HG03159 (cell line): ENCODE measurements around the gene NR1D1.

Experiments used
- ATAC-seq: cut with Tn5 transposase; IDR thresholded peaks from one replicate; pipeline ENCODE4 v1.9.1; 2021; ENCODE audit warnings: mild to moderate bottlenecking, moderate library complexity; ENCODE audit not compliant: unreplicated experiment

Gene NR1D1

DNA sequence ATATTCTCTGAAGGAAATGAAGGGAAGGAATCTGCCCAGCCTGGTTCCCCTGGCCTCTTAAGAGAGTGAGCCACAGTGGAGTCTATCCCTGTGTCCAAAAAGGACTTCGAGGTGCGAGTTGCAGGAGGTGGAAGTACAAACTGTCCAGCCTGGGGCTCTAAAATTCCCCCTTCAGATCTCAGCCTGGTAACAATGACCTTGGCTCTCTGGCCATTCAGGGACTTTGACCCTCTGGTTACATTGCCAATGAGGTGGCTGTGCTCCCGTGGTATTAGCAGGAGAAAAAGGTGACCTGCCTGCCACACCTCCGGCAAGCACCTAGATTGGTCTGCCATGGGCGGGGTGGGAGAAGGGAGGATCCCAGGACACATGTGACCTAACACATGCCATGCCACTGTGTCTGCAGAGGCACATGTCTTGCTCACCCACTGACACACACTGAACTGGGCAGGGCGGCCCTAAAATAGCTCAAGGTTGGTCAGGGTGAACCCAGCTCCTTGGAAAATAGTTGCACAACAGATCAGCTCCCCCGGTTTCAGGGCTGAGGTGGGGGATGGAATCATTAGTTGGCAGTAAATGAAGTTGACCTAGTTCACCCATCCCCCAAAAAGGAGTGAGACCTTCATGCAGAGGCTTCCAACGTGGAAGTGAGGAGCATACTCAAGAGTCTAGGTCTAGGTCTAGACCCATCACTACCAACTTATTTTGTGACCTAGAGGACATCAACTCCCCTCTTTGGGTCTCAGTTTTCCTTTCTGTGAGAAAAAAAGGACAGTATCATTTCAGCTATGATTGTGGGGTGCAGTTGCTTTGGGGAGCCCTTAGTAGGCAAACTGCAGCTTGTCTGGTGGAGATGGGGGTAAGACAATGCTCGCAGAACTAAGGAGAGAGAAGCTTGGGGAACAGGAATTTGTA is 2.2 kb downstream of the NR1D1 start:
- ATAC-seq, result no peak

DNA sequence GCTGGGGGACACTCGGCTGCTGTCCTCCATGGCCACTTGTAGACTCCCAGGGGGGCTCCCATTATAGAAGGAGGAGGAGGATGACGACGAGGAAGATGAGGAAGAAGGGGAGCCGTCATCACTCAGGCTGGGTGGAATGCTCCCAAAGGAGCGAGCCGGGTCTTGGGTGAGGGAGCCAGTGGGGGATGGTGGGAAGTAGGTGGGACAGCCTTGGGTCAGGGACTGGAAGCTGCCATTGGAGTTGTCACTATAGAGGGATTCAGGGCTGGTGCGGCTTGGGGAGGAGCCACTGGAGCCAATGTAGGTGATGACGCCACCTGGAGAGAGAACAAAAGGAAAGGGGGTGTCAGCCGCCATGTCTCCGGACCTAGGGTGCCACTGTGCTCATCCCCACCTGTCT is 3.3 kb downstream of the NR1D1 start:
- no peak for ATAC-seq

DNA sequence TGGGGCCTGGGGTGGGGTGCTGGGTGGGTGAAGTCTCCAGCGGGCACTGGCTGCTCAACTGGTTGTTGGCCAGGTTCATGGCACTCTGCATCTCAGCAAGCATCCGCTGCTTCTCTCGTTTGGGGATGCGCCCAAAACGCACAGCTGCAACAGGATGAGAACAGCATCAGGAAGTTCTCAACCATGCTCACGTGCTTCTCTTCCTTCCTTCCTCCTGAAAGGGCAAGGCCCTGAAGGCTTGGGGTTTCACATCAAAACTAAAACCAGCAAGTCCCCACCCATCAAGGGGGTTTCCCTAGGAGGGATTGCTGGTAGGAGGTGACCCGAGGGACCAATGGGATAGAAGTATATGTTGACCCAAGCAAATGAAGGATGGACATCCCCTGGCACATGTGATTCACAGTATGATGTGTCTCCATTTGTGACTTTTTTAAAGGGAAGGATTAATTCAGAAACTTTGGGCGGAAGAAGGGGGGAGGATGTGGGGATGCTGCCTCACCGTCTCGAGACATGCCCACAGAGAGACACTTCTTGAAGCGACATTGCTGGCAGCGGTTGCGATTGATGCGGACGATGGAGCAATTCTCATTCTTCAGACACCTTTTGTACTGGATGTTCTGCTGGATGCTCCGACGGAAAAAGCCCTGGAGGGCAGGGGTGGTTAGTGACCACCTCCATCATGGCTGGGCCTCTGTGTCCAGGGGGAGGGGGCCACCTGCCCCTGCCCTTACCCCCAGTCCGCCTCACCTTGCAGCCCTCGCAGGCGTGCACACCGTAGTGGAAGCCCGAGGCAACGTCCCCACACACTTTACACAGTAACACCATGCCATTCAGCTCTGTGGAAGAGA is 4.2 kb downstream of the NR1D1 start:
- ATAC-seq, result peak; percentile 44

DNA sequence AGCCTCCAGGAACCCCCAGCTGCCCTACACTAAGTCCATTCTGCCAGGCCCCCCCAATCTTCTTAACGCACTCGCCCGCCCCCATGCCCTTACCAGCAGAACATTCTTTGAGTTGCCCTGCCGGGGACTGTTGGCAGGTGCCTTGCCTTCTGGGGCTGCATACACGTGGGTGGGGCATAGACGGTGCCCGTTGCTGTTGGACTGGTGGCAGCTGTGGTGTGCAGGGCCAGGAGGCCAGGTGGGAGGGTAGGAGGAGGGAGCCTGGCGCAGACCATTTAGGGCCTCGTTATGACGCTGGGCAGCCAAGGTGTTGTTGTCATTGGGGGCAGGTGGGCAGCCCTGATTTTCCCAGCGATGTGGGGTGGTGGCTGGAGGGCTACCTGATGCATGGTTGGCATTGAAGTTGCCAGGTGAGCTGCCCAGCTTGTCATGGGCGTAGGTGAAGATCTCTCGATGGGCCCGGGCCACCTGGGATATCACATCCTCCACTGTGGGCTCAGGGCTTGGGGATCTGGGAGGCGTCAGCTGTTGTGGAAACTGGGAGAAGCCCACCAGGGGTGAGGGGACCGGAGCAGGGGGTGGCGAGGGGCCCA is 4.9 kb downstream of the NR1D1 start:
- no peak for ATAC-seq

DNA sequence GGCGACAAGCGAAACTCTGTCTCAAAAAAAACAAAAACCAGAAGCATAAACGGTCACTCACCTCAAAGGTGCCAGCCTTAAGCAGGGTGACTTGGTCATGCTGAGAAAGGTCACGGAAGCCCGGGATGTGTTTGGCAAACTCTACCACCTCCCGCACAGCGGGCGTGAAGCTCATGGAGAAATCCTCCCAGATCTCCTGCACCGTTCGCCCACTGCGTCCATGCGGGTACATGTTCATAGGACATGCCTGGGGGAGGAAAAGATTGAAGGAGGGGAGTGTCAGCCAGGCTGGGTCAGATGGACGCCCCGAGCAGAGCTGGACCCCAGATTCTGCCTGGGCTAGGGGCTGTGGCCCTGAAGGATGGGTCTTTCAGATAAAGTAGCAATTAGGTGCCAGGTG is 5.5 kb downstream of the NR1D1 start:
- no peak for ATAC-seq

DNA sequence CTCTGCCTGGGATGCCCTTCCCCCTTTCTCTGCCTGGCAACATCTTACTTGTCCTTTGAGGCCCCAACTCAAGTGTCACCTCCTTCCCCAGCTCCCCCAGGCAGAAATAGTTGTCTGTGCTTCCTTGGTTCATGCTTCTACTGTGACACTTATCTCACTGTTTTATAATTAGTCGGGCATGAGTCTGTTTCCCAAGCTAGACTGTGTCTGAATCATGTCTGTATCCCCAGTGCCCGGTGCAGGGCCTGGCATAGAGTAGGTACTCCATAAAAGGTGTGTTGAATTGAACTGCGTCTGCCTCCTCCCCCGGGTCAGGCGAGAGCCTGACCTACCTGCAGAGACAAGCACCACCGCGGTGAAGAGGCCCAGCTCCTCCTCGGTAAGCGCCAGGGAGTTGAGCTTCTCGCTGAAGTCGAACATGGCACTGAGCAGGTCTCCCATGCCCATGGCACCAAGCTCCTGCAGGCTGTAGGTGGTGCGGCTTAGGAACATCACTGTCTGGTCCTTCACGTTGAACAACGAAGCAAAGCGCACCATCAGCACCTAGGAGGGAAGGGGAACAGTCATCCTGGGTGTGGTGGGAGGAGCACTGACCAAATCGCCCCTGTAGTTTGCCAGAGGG is 6.7 kb downstream of the NR1D1 start:
- no peak for ATAC-seq

DNA sequence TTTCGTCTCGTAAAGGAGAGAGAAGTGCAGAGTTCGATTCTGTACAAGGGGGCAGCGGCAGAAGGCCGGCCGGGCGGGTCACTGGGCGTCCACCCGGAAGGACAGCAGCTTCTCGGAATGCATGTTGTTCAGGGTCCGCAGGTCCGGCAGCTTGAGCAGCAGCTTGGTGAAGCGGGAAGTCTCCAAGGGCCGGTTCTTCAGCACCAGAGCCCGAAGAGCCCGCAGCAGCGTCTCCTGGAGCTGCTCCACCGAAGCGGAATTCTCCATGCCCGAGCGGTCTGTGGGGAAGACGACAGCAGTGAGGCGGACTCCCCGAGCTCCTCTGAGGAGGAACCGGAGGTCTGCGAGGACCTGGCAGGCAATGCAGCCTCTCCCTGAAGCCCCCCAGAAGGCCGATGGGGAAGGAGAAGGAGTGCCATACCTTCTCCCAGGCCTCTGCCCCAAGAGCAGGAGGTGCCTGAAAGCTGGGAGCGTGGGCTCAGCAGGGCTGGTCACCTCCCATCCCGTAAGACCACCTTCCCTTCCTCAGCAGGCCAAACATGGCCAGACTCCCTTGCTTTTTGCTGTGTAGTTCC is 7.3 kb downstream of the NR1D1 start:
- no peak for ATAC-seq

DNA sequence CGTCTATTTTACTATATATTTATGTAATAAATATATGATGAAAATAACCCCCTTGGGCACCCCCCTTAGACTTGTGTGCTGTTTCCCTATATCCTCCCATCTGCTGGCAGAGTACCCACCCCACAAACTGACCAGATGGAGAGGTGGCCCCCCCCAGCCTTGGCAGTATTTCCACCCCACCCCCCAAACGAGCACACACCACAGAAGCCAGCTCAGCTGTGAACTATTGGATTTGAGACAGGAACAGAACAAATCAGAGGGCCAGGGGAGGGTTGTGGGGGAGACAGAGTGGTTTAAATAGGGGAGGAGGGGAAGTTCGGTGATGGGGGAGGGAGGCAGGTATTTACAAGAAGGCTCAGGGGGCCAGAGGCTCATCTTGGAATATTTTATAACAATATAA is 7.8 kb downstream of the NR1D1 start:
- no peak for ATAC-seq

DNA sequence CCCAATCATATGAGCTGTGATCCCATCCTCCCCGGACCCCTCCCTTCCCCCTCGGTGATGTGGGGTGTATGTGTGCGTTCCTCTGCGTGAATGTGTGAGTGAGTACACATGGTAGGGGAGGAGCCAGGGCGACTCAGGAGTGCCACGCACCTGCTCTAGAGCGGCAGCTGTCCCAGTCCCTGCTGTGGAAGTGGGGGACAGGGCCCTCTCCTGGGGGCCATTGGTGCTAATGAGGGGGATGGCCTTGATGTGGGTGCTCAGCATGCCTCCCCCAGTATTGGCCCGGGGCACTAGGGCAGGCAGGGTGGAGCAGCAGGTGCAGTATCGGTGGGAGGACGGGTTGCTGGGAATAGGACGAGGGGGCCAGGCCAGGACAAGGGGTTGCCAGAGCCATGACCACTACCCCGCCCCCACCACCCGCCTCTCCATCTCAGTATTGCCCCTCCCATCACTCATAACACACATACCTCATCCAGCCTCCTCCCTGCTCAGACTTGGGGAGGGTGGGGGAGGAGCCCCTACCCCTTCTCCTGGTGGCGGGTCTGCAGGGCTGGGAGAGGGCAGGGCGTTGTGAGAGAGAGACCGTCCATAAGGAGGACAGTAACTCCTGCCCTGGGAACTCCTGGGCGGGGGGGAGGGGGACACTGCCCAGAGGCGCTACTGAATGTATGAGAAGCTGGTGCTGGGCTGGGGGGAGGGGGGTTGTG is 8.5 kb downstream of the NR1D1 start:
- ATAC-seq, result no peak

DNA sequence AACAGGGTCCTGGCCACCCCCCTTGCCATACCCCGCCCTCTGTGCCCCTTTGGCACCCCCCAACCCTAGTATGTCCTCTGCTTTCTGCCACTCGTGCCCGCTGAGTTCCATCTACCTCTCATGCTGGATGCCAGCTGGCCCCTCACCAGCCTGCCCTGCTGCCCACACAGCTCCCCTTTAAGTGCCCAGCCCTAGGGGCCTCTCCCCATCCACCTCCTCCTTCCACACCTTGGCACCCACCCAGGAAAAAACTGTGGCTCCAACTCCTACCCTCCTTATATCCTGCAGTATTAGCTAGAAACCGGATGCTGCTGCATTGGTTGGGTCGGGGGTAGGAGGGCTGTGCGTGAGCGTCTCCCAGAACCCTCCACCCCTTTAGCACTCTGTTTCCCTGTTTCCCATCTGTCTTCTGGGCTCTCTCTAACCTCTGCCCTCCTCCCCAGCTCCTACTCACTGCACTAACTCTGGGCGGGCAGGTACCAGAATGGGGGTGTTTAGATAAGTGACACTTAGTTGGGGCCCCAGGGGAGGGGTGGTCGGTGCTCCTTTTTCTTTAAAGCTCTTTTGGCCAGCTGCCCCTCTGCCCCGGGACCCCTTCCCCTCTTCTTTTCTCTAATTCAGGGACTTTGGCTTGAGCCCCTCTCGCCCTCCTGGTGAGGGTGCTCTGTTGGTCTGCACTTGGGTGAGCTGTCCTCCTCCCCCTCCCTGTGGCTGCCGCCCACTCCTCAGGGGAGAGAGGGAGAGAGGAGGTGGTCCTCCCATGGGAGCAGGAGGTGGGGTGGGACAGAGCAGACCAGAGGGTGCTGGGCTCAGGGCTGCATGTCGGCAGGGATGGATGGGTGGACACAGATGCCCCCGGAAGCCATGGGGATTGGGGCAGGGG is 9.9 kb downstream of the NR1D1 start:
- no peak for ATAC-seq

DNA sequence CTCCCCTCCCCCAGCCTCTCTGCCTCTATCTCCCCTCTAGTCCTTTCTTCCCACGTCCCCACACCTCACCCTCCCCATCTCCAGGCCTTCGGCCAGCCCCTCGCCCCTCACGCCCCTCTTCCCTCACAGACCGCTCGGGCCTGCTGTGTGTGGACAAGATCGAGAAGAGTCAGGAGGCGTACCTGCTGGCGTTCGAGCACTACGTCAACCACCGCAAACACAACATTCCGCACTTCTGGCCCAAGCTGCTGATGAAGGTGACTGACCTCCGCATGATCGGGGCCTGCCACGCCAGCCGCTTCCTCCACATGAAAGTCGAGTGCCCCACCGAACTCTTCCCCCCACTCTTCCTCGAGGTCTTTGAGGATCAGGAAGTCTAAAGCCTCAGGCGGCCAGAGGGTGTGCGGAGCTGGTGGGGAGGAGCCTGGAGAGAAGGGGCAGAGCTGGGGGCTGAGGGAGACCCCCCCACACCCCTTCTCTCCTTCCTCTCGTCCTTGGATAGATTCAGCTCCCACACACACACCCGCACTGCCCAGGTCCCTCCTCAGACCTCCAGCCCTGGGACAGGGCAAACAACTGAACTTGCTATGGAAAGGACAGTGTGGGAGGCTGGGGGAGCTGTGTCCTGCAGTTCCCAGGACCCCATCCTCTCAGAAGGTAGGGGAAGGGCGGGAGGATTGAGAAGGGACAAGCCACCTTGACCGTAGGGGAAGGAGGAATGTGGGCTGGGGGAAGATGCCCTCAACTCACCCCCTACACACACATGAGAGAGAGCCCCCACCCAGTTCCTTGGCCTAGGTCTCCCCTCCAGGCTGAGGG is 11.1 kb downstream of the NR1D1 start:
- no peak for ATAC-seq

DNA sequence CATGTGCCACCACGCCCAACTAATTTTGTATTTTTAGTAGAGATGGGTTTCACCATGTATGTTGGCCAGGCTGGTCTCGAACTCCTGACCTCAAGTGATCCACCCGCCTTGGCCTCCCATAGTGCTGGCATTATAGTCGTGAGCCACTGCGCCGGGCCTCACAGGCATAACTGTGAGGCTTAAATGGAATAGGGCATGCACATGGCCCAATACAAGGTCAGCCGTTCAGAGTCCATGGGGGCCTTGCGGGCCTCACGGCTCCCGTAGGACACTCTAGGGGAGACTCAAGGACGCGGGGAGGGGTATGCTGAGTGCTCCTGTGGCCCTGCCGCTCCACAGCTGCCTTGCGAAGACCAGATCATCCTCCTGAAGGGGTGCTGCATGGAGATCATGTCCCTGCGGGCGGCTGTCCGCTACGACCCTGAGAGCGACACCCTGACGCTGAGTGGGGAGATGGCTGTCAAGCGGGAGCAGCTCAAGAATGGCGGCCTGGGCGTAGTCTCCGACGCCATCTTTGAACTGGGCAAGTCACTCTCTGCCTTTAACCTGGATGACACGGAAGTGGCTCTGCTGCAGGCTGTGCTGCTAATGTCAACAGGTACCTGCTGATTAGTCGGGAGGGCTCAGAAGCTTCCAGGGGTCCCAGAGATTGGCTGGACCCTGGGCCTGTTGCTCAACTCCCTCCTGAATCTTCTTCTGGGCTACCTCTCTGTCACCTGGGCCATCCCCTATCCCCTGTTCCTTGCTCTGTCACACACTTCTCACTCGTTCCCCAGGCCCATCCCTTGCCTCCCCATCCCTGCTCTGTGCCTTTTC is 12.3 kb downstream of the NR1D1 start:
- ATAC-seq, result no peak

DNA sequence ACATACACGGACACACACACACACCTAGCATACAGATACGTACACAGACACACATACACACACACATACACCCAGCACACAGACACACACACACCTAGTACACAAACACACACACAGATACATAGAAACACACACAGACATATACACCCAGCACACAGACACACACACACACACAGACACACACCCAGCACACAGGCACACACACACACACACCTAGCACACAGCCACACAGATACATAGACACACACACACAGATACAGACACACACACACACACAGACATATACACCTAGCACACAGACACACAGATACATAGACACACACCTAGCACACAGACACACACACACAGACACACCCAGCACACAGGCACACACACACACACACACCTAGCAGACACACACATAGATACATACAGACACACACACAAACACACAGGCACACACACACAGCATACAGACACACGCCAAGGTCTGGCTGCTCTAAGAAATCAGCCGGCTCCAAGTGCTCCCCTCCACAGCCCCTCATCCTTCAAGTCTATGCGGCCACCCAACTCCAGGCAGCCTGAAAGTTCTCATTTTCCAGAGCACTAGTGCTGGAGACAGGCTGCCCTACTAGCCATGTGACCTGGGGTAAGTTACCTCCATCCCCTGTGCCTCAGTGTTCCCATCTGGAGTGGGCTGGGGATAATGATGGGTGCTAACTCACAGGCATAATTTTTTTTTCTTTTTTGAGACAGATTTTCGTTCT is 13.2 kb downstream of the NR1D1 start:
- no peak for ATAC-seq

DNA sequence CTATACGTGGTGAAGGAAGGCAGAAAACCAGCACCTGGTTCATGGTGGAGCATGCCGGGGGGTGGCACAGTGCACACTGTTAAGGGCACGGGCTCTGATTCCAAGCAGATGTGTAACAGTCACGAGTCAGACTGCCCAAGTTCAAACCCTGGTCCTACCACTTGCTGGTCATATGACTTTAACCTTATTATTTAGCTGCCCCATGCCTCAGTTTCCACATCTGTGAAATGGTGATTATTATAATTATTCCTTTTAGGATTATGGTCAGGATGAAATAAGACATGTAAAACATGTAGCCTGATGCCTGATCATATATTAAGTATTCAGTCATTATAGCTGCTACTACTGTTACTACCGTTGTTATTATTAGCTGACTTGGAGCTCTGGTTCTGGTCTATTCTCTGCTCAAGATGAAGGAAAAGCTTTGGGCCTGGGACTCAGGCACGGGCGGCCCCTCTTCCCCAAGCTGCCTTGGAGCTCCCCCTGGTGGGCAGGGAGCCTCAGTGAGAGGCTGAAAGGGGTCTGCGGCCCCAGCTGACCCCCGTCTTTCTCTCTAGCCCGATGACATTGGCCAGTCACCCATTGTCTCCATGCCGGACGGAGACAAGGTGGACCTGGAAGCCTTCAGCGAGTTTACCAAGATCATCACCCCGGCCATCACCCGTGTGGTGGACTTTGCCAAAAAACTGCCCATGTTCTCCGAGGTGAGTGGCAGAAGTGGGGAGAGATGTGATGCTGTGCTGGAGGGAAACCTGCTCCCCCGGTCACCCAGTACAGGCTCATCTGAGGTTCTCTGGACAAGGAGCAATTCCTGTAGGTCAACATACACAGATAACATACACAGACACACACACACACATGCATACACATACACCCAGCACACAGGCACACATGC is 14.0 kb downstream of the NR1D1 start:
- ATAC-seq, result no peak

DNA sequence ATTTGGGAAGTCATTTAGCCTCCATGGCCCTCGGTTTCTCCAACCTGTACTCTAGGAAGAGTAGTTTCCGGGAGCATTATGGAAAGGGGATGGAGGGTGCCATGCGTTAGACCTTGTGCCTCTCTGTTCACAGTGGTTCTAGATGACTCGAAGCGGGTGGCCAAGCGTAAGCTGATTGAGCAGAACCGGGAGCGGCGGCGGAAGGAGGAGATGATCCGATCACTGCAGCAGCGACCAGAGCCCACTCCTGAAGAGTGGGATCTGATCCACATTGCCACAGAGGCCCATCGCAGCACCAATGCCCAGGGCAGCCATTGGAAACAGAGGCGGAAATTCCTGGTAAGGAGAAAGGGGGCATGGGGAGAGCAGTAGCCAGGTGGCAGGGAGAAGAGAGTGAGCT is 15.9 kb downstream of the NR1D1 start:
- no peak for ATAC-seq

DNA sequence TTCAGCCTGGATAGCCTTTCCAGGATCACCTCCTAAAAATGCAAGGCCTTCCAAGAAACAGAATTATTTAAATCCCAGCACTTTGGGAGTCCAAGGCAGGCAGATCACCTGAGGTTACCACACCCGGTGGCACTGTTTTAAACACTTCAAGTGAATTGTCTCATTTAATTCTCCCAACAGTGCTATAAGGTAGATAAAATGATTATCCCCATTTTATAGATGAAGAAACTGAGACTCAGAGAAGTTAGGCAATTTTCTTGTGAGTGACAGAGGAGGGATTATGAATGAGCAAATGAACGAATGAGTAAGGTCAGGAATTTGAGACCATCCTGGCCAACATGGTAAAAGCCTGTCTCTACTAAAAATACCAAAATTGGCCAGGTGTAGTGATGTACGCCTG is 20.8 kb downstream of the NR1D1 start:
- no peak for ATAC-seq
